ENCODE data around the gene GPR157. TPM values are rescaled to one million over a fixed set of nuclear protein-coding genes. Genes with fewer than 3 reads are reported as not detected.

Gene GPR157
- total and polyA plus RNA-seq, 2 of the 13 experiments (the other 11 are each of a cell fraction or from before 2014, with no cell fraction given): 10.1 to 19.2 TPM

- TF ChIP-seq RCOR2 (CRISPR knock-in tag; IDR thresholded peaks at IDR 0.05) (0 out of 2 replicates have a peak, but pooled peaks have one; percentile 29), ZNF691 (CRISPR knock-in tag; IDR thresholded peaks at IDR 0.05; ENCODE audit: borderline replicate concordance, low read depth) (peak; percentile 16; the same call in 1 of the 2 replicates), NFATC3 (CRISPR knock-in tag; IDR thresholded peaks at IDR 0.05) (no peak), CENPX (CRISPR knock-in tag; IDR thresholded peaks at IDR 0.05) (no peak), NFE2 (CRISPR knock-in tag; IDR thresholded peaks at IDR 0.05) (no peak), MEIS2 (CRISPR knock-in tag; IDR thresholded peaks at IDR 0.05) (peak; percentile 68), HNF4A (CRISPR knock-in tag; IDR thresholded peaks at IDR 0.05) (no peak), ZNF781 (CRISPR knock-in tag; IDR thresholded peaks at IDR 0.05; ENCODE audit: borderline replicate concordance, not compliant biosample characterization) (no peak), HNF1B (CRISPR knock-in tag; IDR thresholded peaks at IDR 0.05) (peak; percentile 69; the same call in 1 of the 2 replicates), ZBED4 (CRISPR knock-in tag; IDR thresholded peaks at IDR 0.05; ENCODE audit: borderline replicate concordance) (peak; percentile 72; the same call in 1 of the 2 replicates), BRCA1 (CRISPR knock-in tag; IDR thresholded peaks at IDR 0.05) (0 out of 2 replicates have a peak, but pooled peaks have one; percentile 36), ZNF205 (CRISPR knock-in tag; IDR thresholded peaks at IDR 0.05) (no peak), ERF (CRISPR knock-in tag; IDR thresholded peaks at IDR 0.05) (peak; percentile 89; the same call in 1 of the 2 replicates), CTCF (CRISPR knock-in tag; IDR thresholded peaks at IDR 0.05) (peak; percentile 36; the same call in 1 of the 2 replicates), TFDP2 (CRISPR knock-in tag; IDR thresholded peaks at IDR 0.05) (peak; percentile 38; the same call in 1 of the 2 replicates), KDM6A (CRISPR knock-in tag; IDR thresholded peaks at IDR 0.05; ENCODE audit: low read depth) (no peak), MNT (IDR thresholded peaks at IDR 0.05) (peak; percentile 69)
Observed at GRCh38 chr1:9066945-9067807, 61.7 kb downstream of the GPR157 start (continued).

Measured in HepG2 (cell line).